ENCODE measurements around the gene LGALS1. TPM values are rescaled to one million over a fixed set of nuclear protein-coding genes. Genes with fewer than 3 reads are reported as not detected.

Gene LGALS1
- total and polyA plus RNA-seq, 2 donors (not counting 1 experiment from before 2014, with no cell fraction given) = 106 to 207 TPM

DNA sequence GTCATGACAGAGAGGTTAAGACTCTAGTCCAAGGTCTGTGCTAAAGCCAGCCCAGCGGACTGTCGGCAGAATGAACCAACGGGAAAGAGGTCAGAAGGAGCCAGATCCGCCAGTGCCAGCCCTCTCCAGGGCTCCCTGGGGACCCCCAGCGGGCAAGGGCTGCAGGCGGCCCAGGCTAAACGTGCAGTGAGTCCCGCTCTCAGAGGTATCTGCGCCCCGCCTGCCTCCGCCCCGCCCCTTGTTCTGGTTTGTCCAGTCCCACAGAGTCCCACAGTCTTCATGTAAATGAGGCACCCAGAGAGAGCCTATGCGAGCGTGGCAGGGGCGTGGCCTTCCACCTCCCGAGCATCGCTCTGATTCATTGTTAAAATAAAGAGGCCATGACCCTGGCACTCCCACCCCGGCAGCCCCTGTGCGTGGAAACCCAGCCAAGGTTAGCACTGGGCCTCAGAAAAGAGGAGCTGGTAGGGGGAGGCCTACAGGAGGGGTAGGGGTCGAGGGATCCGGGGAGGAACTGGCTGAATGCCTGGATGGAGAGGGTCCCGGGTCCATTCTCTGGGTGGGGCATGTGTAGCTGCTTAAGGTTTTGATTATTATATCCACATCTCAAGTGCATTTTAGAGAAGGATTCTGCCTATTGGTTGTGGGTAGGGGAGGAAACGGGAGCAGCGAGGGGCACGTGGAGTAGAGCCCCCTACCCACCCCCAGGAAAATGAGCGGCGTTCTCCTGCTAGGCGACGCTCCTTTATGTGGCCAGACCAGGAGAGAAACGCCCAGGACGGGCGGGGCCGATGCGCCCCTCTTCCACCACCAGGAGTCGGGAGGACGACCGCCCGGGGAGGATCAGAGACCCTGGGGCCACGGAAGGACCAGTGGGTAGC, 21.5 kb downstream of the LGALS1 start, which contains the start of gene TRIOBP:
Gene TRIOBP (plus strand): TSS at position 392 of the 881 bp plus-strand sequence. CDS start 4,318 bp downstream, outside the sequence.
- Histone ChIP-seq H3K9ac (ENCODE audit: low read length) (peak within 1 kb of the TSS; percentile 47), H3K79me2 (ENCODE audit: control insufficient read depth, insufficient read depth, low read length) (no peaks in the 10 kb centered on the region), H3K36me3 (replicated peaks in 1 of 2; ENCODE audit: control extremely low read depth in 1 of 2, control insufficient read depth in 1 of 2, extremely low read depth in 1 of 2, insufficient read depth in 2 of 2, low read length in 1 of 2) (peaks cover 0 to 22% of the 10 kb centered on the region in 2 experiments), H3K27ac (ENCODE audit: low read length in 2 of 2) (no peak within 1 kb of the TSS), H3K4me2 (replicated peaks; ENCODE audit: low read depth, low read length, poor library complexity, severe bottlenecking) (peak within 1 kb of the TSS; percentile 72), H3K9me3 (ENCODE audit: control extremely low read depth in 1 of 3, control insufficient read depth in 2 of 3, insufficient read depth in 1 of 3, low read length in 2 of 3) (no peaks in the 10 kb centered on the region), H3K27me3 (replicated peaks in 1 of 4; ENCODE audit: control extremely low read depth in 1 of 4, control insufficient read depth in 3 of 4, insufficient read depth in 4 of 4, low read length in 3 of 4) (no peaks in the 10 kb centered on the region), H3K4me3 (ENCODE audit: control extremely low read depth in 1 of 5, extremely low read depth in 1 of 5, insufficient read depth in 1 of 5, low read depth in 2 of 5, low read length in 4 of 5) (peak within 1 kb of the TSS in 4 of 5 experiments; percentile 6 to 34 (median 24)), H4K20me1 (ENCODE audit: control insufficient read depth, insufficient read depth, low read length, poor library complexity, severe bottlenecking) (no peaks in the 10 kb centered on the region), H3K4me1 (ENCODE audit: control insufficient read depth in 2 of 2, insufficient read depth in 2 of 2, low read length in 2 of 2) (peaks cover 9 to 17% of the 10 kb centered on the region in 2 donors), H2AFZ (ENCODE audit: insufficient read depth, low read depth, low read length, poor library complexity, severe bottlenecking) (peak within 1 kb of the TSS; percentile 38)
- TF ChIP-seq EZH2 (IDR thresholded peaks at IDR 0.05; ENCODE audit: borderline replicate concordance, insufficient read depth, low read depth, low read length, poor library complexity, severe bottlenecking) = no peak
- TF ChIP-seq CTCF (IDR thresholded peaks at IDR 0.05) = peak; percentile 35
- Mint-ChIP-seq H3K4me3 (peak within 1 kb of the TSS; percentile 72), H3K4me1 (peaks cover 11% of the 10 kb centered on the region), H3K27ac (peak within 1 kb of the TSS; percentile 37), H3K27me3 (no peaks in the 10 kb centered on the region), H3K9me3 (ENCODE audit: insufficient read depth) (no peaks in the 10 kb centered on the region)
- peak; percentile 99 for ATAC-seq (ENCODE audit: low read depth)
- CTCF ChIA-PET = interaction anchor here (0.6 to 3.3 kb wide), 7 partner anchors 14 to 116 kb away, joined by 3 to 12 read pairs (median 3); no protein-coding TSS in a partner anchor
- DNase-seq = peak; percentile 85
- 26% methylated on average over 29 of the region's 39 CpGs for WGBS (ENCODE audit: insufficient coverage)
- POLR2A ChIA-PET = no interaction called here
- intact Hi-C loops (cut with micrococcal nuclease) = loop anchor here (1.0 kb wide), 1 partner anchor 11 kb away; the partner anchor contains the start of gene NOL12

- Mint-ChIP-seq H3K9me3 (ENCODE audit: insufficient read depth) (no peaks in the 10 kb centered on the region), H3K4me3 (no peak overlapping the region), H3K27ac (no peak overlapping the region), H3K27me3 (no peaks in the 10 kb centered on the region), H3K4me1 (peaks cover 11% of the 10 kb centered on the region)
- H4K20me1 ChIP-seq (ENCODE audit: control insufficient read depth, insufficient read depth, low read length, poor library complexity, severe bottlenecking) = no peaks in the 10 kb centered on the region
- CTCF ChIA-PET = interaction anchor here (0.6 to 3.3 kb wide), 4 partner anchors 14 to 71 kb away, joined by 3 to 12 read pairs (median 4); no protein-coding TSS in a partner anchor
- no peak overlapping the region for H3K27ac ChIP-seq (ENCODE audit: low read length in 2 of 2)
- H3K4me2 ChIP-seq (replicated peaks; ENCODE audit: low read depth, low read length, poor library complexity, severe bottlenecking) = no peak overlapping the region
- H3K4me1 ChIP-seq (ENCODE audit: control insufficient read depth in 2 of 2, insufficient read depth in 2 of 2, low read length in 2 of 2) = peaks cover 9 to 17% of the 10 kb centered on the region in 2 donors
- H3K9ac ChIP-seq (ENCODE audit: low read length) = no peak overlapping the region
- ATAC-seq (ENCODE audit: low read depth) (no peak), DNase-seq (no peak)
- no peak overlapping the region for H3K4me3 ChIP-seq (ENCODE audit: control extremely low read depth in 1 of 5, extremely low read depth in 1 of 5, insufficient read depth in 1 of 5, low read depth in 2 of 5, low read length in 4 of 5)
- H2AFZ ChIP-seq (ENCODE audit: insufficient read depth, low read depth, low read length, poor library complexity, severe bottlenecking) = no peak overlapping the region
- no peaks in the 10 kb centered on the region for H3K79me2 ChIP-seq (ENCODE audit: control insufficient read depth, insufficient read depth, low read length)
- peaks cover 0 to 18% of the 10 kb centered on the region in 2 experiments for H3K36me3 ChIP-seq (replicated peaks in 1 of 2; ENCODE audit: control extremely low read depth in 1 of 2, control insufficient read depth in 1 of 2, extremely low read depth in 1 of 2, insufficient read depth in 2 of 2, low read length in 1 of 2)
- TF ChIP-seq EZH2 (IDR thresholded peaks at IDR 0.05; ENCODE audit: borderline replicate concordance, insufficient read depth, low read depth, low read length, poor library complexity, severe bottlenecking) (no peak), CTCF (IDR thresholded peaks at IDR 0.05) (no peak)
- no peaks in the 10 kb centered on the region for H3K27me3 ChIP-seq (replicated peaks in 1 of 4; ENCODE audit: control extremely low read depth in 1 of 4, control insufficient read depth in 3 of 4, insufficient read depth in 4 of 4, low read length in 3 of 4)
- H3K9me3 ChIP-seq (ENCODE audit: control extremely low read depth in 1 of 3, control insufficient read depth in 2 of 3, insufficient read depth in 1 of 3, low read length in 2 of 3) = no peaks in the 10 kb centered on the region
- intact Hi-C loops (cut with micrococcal nuclease) = no loop called here
- no CpG with 5 or more reads among the region's 3 CpGs for WGBS (ENCODE audit: insufficient coverage)
- POLR2A ChIA-PET = no interaction called here
These were observed 22.1 kb downstream of the LGALS1 start for GRCh38 chr22:37697538-37697835.

Data from B cell (primary cell).